Uterus (tissue), 2 donors: ENCODE measurements around the gene EMID1.

Source experiments
- CTCF ChIP-seq, 4 experiments: fragments of 200-600 bp in 2 of 4; fragments of 450-650 bp in 2 of 4; sonication (generic) in 2 of 4; IDR thresholded peaks; one replicate each; pipeline ENCODE4 v1.5.1; 2016 to 2019; ENCODE audit warnings: antibody characterized with exemption in 4 of 4, mild to moderate bottlenecking in 2 of 4, moderate library complexity in 1 of 4
- POLR2A ChIP-seq, 2 donors: fragments of 450-650 bp; IDR thresholded peaks; one replicate each; pipeline ENCODE4 v1.6.1; 2016; ENCODE audit warnings: antibody characterized with exemption in 2 of 2, mild to moderate bottlenecking in 1 of 2, moderate library complexity in 1 of 2

DNA sequence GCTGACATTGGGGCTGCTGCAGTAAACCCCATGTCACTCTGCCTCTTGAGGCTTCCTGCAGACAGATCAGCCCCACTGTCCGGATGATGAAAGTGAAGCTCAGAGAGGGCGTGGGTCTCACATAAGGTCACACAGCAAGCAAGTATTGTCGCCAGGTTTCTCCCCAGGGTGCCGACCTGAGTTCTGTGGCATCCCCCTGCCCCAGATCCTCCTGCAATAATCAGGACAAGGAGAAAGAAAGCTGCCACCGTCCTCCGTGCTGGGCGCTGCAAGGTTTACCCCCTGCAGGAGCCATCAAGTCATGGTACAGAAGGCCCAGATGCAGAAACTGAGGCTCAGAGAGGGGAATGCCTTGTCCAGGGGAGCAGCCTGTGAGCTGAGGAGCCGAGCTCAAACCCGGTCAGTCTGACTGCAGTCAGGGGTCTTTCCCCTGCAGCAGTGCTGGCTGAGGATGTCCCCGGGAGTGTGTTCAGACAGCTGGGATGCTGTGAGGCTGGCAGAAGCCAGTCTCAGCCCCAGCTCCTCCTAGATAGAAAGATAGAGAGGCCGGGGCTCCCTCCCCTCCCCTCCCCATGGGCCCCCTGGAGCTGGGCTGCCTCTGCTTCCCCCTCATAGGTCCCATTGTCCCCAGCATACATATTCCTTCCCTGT, 13.2 kb downstream of the EMID1 start:
- TF ChIP-seq POLR2A (IDR thresholded peaks at IDR 0.05) = no peak
- TF ChIP-seq CTCF (IDR thresholded peaks at IDR 0.05) = no peak
